Gastroesophageal sphincter (tissue), 4 donors: ENCODE measurements around the gene CACNG4. TPM values are rescaled to one million over a fixed set of nuclear protein-coding genes. Genes with fewer than 3 reads are reported as not detected.

ENCODE experiments used
- ATAC-seq: fragments of 150-250 bp; one replicate; pipeline ENCODE4 v1.9.1; 2016; ENCODE audit warnings: mild to moderate bottlenecking, moderate library complexity
- H3K27ac ChIP-seq, 4 donors: fragments of 200-600 bp; sonication (generic) in 3 of 4; 1 replicate in 3 of 4; 2 replicates in 1 of 4; pipeline ENCODE4 v1.5.1; 2016 to 2019
- H3K27me3 ChIP-seq: fragments of 200-600 bp; sonication (generic); one replicate; pipeline ENCODE4 v1.5.1; 2019
- H3K36me3 ChIP-seq, 2 donors: fragments of 200-600 bp; sonication (generic); one replicate each; pipeline ENCODE4 v1.5.1; 2019; ENCODE audit warnings: control low read depth in 1 of 2
- H3K4me1 ChIP-seq, 3 donors: fragments of 200-600 bp; sonication (generic); 1 replicate in 2 of 3; 2 replicates in 1 of 3; pipeline ENCODE4 v1.5.1; 2016 to 2019; ENCODE audit warnings: control low read depth in 2 of 3
- H3K4me3 ChIP-seq, 2 donors: fragments of 200-600 bp; sonication (generic); one replicate each; pipeline ENCODE4 v1.5.1; 2019; ENCODE audit warnings: mild to moderate bottlenecking in 1 of 2, moderate library complexity in 1 of 2
- H3K9me3 ChIP-seq, 3 donors: fragments of 200-600 bp; sonication (generic); one replicate each; pipeline ENCODE4 v1.5.1; 2017 to 2019; ENCODE audit warnings: control low read depth in 2 of 3
- EP300 ChIP-seq: sonication (generic); formaldehyde crosslinking; IDR thresholded peaks from one replicate; pipeline ENCODE4 v1.6.1; 2017; ENCODE audit warnings: antibody characterized with exemption, mild to moderate bottlenecking
- POLR2A ChIP-seq, 2 donors: fragments of 450-650 bp; IDR thresholded peaks; one replicate each; pipeline ENCODE4 v1.6.1; 2017; ENCODE audit warnings: antibody characterized with exemption in 2 of 2, mild to moderate bottlenecking in 2 of 2, moderate library complexity in 1 of 2
- POLR2AphosphoS5 ChIP-seq: sonication (generic); formaldehyde crosslinking; IDR thresholded peaks from one replicate; pipeline ENCODE4 v1.6.1; 2017; ENCODE audit warnings: antibody characterized with exemption
- WGBS, 2 donors: methylation state at CpG; one replicate each; pipeline ENCODE4 v1.1.5; 2018; ENCODE audit warnings: low coverage in 1 of 2; 5-methylcytosine and 5-hydroxymethylcytosine counted together
- total RNA-seq, 4 donors: library from RNA; depleted of rRNA; stranded (reverse); fragments of >200 nt; gene quantifications; one replicate each; pipeline ENCODE4 v1.1.0, GENCODE V29; 2016
- TF ChIP-seq, protein P1 (sequence below), 4 experiments: fragments of 200-600 bp in 2 of 4; fragments of 450-650 bp in 2 of 4; sonication (generic) in 1 of 4; IDR thresholded peaks; one replicate each; pipeline ENCODE4 v1.5.1; 2017 to 2019; ENCODE audit warnings: antibody characterized with exemption in 4 of 4, mild to moderate bottlenecking in 2 of 4, moderate library complexity in 2 of 4

The CACNG4 gene
- total RNA-seq, 4 donors from 2014 or later, result 0.13 to 13.5 (median 2.1) TPM; not detected in 1

DNA sequence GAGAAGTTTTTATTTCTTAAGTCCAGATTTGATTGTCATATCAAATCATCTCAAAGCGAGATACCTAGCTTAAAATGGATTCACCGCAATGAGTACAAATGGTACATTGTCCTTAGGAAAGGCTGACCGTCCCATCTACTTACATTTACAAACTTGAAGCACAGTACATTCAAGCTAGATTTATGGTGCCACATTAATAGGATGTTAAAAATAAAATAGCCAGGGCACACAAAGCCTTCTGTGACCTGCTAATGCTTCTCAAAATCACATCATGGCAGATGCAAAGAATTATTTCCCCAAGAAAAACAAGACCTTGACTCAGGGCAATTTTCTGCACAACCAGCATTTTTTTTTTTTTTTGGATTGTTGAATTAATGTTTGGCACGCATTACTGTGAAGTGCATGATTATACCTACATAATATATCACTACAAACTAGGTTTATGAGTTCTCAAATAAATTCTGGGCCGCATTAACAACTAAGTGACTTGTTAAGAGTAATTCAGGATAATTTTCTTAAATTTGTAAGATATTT is 105.2 kb downstream of the CACNG4 start:
- no peak for TF ChIP-seq POLR2AphosphoS5
- TF ChIP-seq EP300, result no peak
- TF ChIP-seq, protein P1, sequence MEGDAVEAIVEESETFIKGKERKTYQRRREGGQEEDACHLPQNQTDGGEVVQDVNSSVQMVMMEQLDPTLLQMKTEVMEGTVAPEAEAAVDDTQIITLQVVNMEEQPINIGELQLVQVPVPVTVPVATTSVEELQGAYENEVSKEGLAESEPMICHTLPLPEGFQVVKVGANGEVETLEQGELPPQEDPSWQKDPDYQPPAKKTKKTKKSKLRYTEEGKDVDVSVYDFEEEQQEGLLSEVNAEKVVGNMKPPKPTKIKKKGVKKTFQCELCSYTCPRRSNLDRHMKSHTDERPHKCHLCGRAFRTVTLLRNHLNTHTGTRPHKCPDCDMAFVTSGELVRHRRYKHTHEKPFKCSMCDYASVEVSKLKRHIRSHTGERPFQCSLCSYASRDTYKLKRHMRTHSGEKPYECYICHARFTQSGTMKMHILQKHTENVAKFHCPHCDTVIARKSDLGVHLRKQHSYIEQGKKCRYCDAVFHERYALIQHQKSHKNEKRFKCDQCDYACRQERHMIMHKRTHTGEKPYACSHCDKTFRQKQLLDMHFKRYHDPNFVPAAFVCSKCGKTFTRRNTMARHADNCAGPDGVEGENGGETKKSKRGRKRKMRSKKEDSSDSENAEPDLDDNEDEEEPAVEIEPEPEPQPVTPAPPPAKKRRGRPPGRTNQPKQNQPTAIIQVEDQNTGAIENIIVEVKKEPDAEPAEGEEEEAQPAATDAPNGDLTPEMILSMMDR (IDR thresholded peaks at IDR 0.05), result no peak
- no peak for TF ChIP-seq POLR2A (IDR thresholded peaks at IDR 0.05)
- Histone ChIP-seq H3K4me1 (no peaks in the 10 kb centered on the region), H3K4me3 (no peak overlapping the region), H3K9me3 (no peaks in the 10 kb centered on the region), H3K36me3 (peaks cover 0 to 9% of the 10 kb centered on the region in 2 donors), H3K27me3 (no peaks in the 10 kb centered on the region), H3K27ac (no peak overlapping the region)
- WGBS, 2 donors, result 91 to 94% methylated on average over 5 of the region's 5 CpGs
- no peak for ATAC-seq

DNA sequence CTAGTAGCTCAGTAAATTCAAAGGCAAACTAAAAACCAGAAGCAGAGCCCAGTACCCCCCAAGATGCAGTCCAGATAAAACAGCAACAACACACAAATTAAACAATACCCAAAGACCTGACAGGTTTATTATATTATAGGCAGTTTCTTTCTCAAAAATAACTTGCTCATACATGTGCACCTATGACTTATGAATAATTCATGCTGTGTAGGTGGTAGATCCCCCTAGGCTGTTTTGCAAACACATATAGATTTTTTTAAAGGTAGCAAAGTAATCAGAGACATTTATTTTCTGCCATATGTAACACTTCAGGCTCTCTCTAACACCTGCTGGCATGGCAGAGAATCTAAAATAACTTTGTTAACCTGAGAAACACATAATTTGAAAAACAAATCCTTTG is 107.1 kb downstream of the CACNG4 start:
- no peak for TF ChIP-seq EP300
- no peak for TF ChIP-seq POLR2A (IDR thresholded peaks at IDR 0.05)
- no peak for TF ChIP-seq POLR2AphosphoS5
- TF ChIP-seq, protein P1 (IDR thresholded peaks at IDR 0.05), result no peak
- peaks cover 0 to 20% of the 10 kb centered on the region in 2 donors for H3K36me3 ChIP-seq
- no peak for ATAC-seq
- no peak overlapping the region for H3K4me3 ChIP-seq
- no peaks in the 10 kb centered on the region for H3K4me1 ChIP-seq
- H3K27me3 ChIP-seq, result no peaks in the 10 kb centered on the region
- H3K27ac ChIP-seq, result no peak overlapping the region
- H3K9me3 ChIP-seq, result no peaks in the 10 kb centered on the region

DNA sequence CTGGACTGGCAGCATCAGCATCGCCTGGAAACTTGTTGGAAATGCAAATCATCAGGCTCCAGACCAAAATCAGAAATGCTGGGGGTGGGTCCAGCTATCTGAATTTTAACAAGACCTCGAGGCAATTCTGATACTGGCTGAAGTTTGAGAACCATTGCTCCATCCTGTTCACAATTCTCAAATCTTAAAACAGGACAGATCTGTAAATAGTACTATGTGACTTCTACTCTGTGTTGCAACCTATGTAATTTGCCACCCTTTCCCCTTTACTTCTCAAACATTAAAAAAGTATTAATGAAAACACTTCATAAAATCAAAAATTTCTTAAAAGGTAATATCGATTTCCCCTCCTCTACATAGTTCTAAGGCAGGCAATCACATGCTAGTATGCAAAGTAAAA is 108.4 kb downstream of the CACNG4 start:
- ATAC-seq, result no peak
- TF ChIP-seq, protein P1 (IDR thresholded peaks at IDR 0.05), result no peak
- no peak for TF ChIP-seq POLR2AphosphoS5
- no peak for TF ChIP-seq EP300
- TF ChIP-seq POLR2A (IDR thresholded peaks at IDR 0.05), result no peak
- no peak overlapping the region for H3K4me3 ChIP-seq
- H3K9me3 ChIP-seq, result no peaks in the 10 kb centered on the region
- no peaks in the 10 kb centered on the region for H3K27me3 ChIP-seq
- H3K4me1 ChIP-seq, result no peaks in the 10 kb centered on the region
- H3K36me3 ChIP-seq, result peaks cover 0 to 24% of the 10 kb centered on the region in 2 donors
- WGBS, 2 donors, result 83% methylated on average over 3 of the region's 3 CpGs
- H3K27ac ChIP-seq, result no peak overlapping the region

DNA sequence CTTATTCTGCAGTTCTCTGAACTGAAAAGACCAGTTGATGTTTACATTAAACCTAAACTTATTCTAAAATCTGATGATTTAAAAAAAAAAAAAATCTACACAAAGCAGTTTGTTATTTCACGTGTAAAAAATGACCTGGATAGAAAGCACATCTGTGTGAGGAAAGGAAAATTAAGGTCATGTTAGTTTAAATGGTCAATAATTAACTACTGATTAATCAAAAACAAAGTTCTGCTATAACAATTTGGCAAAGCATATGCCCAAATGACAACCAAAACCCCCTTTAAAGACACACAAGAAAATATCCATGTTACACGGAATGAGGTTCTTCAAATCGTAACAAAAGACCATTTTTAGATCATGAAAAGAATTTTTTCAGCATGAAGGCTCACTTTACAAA is 110.3 kb downstream of the CACNG4 start:
- Histone ChIP-seq H3K4me3 (no peak overlapping the region), H3K27ac (no peak overlapping the region), H3K36me3 (peaks cover 0 to 30% of the 10 kb centered on the region in 2 donors), H3K9me3 (no peaks in the 10 kb centered on the region), H3K4me1 (no peaks in the 10 kb centered on the region), H3K27me3 (no peaks in the 10 kb centered on the region)
- TF ChIP-seq POLR2AphosphoS5, result no peak
- TF ChIP-seq, protein P1 (IDR thresholded peaks at IDR 0.05), result no peak
- no peak for TF ChIP-seq POLR2A (IDR thresholded peaks at IDR 0.05)
- no peak for TF ChIP-seq EP300
- no peak for ATAC-seq
- WGBS, 2 donors, result 76 to 91% methylated on average over 3 of the region's 3 CpGs

DNA sequence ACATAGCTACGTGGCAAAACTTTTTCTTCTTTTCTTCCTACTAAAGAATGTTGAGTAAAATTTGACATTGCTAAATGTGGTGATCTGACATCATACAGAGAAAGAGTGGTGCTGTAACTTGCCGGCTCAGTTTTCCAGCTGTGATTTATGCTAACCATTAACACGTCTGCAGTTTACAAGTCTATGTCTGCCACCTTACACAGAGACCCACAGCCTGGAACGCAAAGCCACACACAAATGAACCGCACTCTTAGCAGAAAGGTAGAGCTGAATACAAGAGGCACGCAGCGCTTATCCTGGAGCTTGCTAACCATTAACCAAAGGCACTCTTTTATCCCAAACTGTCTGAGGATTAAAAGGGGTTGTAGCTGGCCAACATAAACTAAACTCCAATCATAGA is 111.8 kb downstream of the CACNG4 start:
- no peaks in the 10 kb centered on the region for H3K9me3 ChIP-seq
- H3K4me1 ChIP-seq, result no peaks in the 10 kb centered on the region

More for the DNA sequence above, 111.8 kb downstream of the CACNG4 start:
- WGBS, 2 donors, result 68 to 81% methylated on average over 5 to 7 of the region's 7 CpGs
- H3K4me3 ChIP-seq, result no peak overlapping the region
- no peak overlapping the region for H3K27ac ChIP-seq
- peaks cover 0 to 34% of the 10 kb centered on the region in 2 donors for H3K36me3 ChIP-seq
- TF ChIP-seq POLR2A (IDR thresholded peaks at IDR 0.05) (no peak), EP300 (no peak), POLR2AphosphoS5 (no peak)
- TF ChIP-seq, protein P1 (IDR thresholded peaks at IDR 0.05), result no peak
- ATAC-seq, result no peak
- H3K27me3 ChIP-seq, result no peaks in the 10 kb centered on the region
